HG03097 (cell line): ENCODE results near the gene NOS1AP.

Experiments used
- ATAC-seq: cut with Tn5 transposase; IDR thresholded peaks from one replicate; pipeline ENCODE4 v1.9.1; 2021; ENCODE audit not compliant: unreplicated experiment, low FRiP score

The NOS1AP gene

DNA sequence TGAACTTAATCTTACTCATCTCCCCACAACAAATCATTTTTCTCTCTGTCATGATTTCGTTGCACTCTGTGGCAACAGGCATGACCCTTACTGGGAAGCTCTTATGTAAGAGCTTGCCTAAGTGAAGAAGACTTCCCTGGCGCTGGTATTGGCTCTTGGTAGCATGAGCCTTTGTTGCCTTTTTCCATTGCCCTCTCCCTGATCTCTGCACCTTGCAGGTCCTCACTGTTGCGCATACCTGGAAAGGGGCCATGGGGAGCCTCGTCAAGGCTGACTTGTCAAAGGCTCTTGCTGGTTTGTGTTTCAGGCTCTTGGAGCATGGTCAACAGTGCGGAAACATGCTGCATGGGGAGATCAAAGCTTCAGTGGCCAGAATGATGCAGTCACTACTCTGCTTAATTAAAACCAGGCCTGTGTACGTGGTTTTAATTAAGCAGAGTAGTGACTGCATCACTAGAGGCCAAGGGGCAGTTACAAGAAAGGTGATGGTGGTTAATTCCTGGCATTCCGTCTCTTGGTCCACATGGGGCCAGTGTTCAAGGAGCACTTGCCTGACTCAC is 165.8 kb downstream of the NOS1AP start:
- no peak for ATAC-seq

DNA sequence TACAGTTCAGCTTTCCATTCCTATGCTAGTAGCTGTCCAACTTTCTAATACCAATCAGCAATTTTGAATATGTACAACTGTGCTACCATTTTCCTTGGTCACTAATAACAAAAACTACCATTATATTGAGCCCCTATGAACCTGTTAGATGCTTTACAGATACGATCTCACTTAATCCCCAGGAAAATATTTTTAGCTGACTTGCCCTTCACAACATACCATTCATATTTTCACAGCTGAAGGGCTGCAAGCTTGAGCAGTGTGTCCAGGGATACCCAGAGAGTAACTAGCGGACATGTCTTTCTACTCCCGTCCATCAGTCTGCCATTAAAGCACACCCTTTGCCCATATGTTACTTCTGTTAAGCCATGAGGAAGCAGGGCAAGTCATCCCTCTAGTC is 166.7 kb downstream of the NOS1AP start:
- no peak for ATAC-seq

DNA sequence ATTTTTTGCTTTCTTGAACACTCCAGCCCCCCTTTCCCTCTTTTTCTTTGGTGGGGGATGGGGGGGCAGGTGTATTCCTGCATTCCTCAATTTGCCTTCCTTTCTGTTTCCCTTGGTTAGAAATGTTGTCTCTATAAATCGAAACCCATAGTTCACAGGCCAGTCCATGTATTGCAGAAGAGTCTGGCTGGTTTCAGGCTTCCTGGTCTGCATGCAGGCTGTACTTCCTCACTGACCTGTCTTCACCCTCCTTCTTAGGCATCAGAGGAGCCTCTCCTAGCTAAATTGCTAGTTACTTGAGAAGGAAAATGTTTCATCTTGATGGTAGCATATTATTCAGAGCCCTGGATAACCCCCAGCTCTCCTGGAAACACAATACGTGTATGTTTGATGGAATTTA is 167.1 kb downstream of the NOS1AP start:
- no peak for ATAC-seq

DNA sequence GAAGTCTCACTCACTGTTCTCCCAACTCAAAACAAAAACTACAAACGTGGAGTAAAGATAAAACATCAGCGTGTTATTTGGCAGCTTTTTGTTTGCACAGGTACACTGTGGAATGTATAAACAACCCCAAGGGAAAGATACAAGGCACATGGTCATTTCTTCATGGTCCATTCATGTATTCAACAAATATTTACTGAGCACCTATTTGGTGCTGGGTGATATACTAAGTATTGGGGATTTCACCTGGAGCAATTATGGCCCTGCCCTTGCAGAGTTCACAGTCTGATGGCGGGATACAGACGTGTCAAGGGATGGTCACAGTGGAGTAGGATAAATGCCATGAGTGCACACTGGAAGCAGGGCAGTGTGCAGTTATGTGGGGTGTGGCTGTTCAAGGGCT is 171.1 kb downstream of the NOS1AP start:
- no peak for ATAC-seq

DNA sequence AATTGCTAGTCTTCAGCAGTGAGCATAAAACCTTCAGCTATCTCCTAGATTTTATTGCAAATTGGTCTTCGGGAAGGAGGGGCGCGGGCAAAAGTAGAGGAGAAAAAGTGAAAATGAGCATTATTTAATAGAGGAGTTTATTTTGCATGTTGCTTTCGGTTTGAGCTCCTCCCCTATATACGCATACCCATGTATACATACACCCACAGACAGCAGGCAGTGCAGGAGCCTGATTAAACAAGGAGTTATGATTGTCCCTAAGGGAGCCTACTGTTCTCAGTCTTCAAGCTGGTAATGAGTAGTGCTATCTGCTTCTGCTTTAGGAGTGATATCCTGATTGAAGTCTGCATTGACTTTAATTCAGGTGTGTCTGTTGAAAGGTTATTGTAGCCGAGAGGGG is 173.3 kb downstream of the NOS1AP start:
- no peak for ATAC-seq

DNA sequence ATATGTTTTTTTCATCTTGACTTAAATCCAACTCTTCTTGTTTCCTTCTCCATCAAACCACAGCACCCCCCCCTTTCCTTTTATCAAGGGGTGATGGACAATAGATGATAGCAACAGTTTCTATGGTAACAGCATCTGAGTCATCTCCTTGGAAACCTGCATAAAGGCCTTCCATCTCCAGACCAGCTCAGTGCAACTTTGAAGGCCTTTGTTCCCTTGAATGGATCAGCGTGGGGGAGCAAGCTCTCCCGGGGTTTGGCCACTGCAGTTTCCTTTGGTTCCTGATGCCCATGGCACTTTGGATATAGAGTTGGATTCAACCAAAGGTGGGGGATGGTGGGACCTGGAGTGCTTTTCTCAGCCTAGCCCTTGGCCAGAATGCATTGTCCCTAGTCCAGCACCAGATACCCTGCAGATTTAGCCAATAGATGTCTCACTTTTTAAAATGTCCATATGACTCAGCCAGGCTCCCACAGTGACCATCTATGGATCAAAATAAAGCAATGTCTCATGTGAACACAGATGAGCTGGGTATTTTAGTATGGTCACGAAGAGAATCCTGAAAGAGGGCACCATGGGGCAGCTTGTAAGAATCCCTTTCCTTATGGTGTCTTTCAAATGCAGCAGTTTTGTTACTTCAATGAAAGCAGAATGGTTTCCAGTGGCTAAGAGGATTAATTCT is 179.5 kb downstream of the NOS1AP start:
- ATAC-seq: no peak

DNA sequence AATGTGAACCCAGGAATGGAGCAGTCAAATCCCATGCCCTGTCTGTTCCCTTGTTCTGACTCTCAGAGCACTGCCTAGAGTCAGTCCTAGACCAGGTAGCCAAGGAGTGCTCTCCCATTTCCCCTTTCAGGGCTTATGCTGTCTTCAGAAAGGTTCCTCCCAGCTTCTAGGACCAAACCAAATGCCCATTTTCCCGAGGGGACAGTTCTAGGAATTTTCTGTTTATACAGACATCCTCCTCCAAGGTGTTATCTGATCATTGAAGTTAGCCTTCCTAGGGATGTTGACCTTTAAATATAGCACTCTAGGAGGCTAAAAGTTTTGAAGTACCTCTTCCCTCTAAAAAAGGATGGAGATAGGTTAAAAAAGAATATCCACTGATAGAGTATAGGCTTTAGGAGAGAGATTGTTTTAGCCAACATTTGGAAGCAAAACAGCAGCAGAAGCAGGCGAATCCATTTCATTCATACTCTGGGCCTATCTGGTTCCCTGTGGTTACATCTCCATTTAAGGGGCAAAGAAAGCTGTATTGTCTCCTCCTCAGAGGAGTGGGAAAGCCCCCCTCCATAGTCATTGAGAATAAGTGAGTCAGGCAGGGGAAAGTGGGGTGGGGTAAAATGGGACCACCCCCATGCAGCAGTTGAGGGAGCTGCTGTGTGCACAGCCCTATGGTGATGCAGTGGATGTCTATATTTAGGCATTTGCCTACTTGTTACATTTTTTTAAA is 180.7 kb downstream of the NOS1AP start:
- ATAC-seq: no peak

GRCh38 chr1:162251102-162251501 is 181.6 kb downstream of the NOS1AP start:
- no peak for ATAC-seq

- ATAC-seq: no peak
Measured at GRCh38 chr1:162252214-162252613, 182.7 kb downstream of the NOS1AP start.

DNA sequence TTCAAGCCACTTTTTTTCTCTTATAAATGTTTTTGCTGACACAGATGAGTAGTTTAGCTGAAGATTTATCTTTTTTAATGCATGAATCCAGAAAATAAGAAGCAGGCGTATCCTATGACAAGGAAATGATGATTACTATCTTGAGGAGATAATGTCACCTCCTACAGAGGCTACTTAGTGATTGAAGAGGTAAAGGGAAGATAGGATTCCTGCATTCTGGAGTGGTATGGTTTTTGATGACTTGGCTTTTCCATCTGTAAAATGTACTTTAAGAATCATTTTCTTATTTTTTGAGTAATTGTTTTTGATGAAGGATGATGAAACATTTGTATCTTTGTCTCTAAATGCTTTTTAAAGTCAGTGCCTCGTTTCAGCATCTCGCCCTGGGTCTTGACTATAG is 184.3 kb downstream of the NOS1AP start:
- no peak for ATAC-seq

DNA sequence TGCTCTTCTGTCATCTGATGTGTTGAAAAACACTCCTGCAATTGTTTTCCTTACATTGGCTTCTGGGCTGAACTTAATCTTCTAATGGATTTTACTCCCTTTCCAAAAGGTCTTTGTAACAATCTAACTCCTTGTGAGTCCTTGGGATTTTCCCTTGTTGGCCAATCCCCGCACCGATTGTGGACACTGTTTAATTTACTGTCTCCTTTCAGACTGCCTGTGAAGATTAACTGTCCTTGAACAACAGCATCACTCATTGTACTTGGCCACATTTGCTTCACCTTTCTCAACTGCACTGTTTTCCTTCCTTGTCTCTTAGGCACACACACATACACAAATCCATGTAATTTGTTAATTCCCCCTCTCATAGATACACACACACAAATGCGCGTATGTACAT is 186.8 kb downstream of the NOS1AP start:
- no peak for ATAC-seq

- ATAC-seq: no peak
Measured at GRCh38 chr1:162258394-162258793, 188.9 kb downstream of the NOS1AP start.

GRCh38 chr1:162259894-162260455 is 190.5 kb downstream of the NOS1AP start:
- no peak for ATAC-seq

DNA sequence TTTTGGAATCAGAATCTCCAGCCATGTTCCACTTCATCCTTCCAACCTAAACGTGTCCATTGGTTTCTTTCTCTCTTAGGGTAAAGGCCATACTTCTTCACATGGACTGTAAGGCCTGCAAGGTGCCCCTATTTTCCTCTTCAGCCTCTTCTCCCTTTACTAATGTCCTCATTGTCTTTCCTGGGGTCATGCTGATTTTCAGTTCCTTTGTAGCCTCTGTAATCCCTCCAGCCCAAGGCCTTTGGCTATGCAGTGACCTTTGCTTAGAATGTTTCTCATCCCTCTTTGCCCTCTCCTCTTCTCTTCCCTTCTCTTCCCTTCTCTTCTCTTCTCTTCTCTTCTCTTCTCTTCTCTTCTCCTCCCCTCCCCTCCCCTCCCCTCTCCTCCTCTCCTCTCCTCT is 194.6 kb downstream of the NOS1AP start:
- no peak for ATAC-seq

DNA sequence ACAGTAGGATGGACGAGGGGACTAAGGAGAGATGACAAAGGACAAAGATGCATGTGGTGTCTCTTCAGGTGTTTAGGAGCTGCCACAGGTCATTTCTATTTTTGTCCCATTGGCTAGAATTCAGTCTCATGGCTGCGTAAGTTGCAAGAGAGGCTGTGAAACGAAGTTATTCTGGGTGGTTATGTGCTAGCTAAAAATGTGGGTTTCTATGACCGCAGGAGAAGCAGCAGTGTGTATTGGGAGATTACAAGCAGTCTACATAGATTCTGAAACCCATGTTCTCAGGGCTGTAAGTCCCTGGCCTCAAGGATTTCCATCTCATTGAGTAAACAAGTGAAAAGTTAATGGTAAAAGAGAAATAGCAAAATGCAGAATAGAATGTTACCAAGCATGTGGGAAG is 196.5 kb downstream of the NOS1AP start:
- no peak for ATAC-seq

GRCh38 chr1:162270016-162270770 is 200.7 kb downstream of the NOS1AP start:
- ATAC-seq: no peak

DNA sequence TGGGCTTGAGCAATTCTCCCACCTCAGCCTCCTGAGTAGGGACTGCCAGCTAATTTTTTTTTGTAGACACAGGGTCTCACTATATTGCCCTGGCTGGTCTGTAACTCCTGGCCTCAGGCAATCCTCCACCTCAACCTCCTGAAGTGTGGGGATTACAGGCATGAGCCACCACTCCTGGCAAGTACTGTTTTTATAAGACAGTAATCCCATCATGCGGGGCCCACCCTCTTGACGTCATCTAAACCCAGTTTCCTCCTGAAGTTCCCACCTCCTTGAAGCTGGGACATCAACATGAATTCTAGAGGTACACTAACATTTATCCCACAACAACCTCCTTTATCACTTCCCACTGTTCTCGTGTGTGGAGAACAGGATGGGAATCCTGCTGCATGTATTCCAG is 202.5 kb downstream of the NOS1AP start:
- no peak for ATAC-seq

- no peak for ATAC-seq
Measured at GRCh38 chr1:162272419-162272818, 202.9 kb downstream of the NOS1AP start.

DNA sequence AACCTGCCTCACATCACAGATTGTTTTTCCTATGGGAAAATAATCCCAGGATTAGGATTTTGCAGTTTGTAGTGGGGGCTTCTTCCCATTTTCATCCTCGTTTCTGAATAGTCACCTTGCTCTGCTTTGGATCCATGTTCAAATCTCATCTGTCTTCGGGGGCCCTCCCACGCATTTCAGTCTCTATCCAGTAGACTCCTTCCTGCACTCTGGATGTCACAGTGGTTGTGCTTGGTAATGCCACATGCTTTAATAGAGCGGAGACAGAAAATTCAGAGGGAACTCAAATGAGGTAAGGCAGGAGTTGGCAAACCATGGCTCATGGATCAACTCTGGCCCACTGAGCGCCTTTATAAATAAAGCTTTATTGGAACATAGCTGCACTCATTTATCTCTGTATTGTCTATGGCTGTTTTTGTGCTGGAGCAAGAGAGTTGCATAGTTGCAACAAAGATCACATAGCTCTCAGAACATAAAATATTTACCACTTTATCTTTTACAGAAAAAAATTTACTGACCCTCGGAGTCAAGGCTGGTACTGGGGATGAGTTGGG is 206.2 kb downstream of the NOS1AP start:
- no peak for ATAC-seq

- no peak for ATAC-seq
Measured at GRCh38 chr1:162276493-162276892, 207.0 kb downstream of the NOS1AP start.

- no peak for ATAC-seq
Measured at GRCh38 chr1:162279136-162279498, 209.6 kb downstream of the NOS1AP start.
